NCI-H2171 (cell line): ENCODE measurements around the gene POGLUT2.
"Not testable (repeated sequence)": the region's sequence is repeated elsewhere in the genome, so short reads cannot be mapped to it uniquely, and the experiment has no call there.

Experiments used
- DNase-seq: peaks from one replicate; lab custom pipeline; 2025; lab: John Stamatoyannopoulos, UW

Gene POGLUT2

GRCh38 chr13:102805680-102806079 lies 6.9 kb upstream of the POGLUT2 start:
- no peak for DNase-seq

GRCh38 chr13:102800145-102801041 lies 1.6 kb upstream of the POGLUT2 start:
- peak; percentile 77 for DNase-seq

GRCh38 chr13:102799426-102800144 lies 809 bp upstream of the POGLUT2 start:
- DNase-seq = no peak

GRCh38 chr13:102793611-102794355 lies 5.0 kb downstream of the POGLUT2 start:
- DNase-seq = no peak

- no peak for DNase-seq
These were observed 6.4 kb downstream of the POGLUT2 start for GRCh38 chr13:102792396-102792795.

- no peak for DNase-seq
These were observed 10.1 kb downstream of the POGLUT2 start for GRCh38 chr13:102788683-102789082.

GRCh38 chr13:102784483-102784882 lies 14.3 kb downstream of the POGLUT2 start:
- no peak for DNase-seq

GRCh38 chr13:102781591-102781990 lies 17.2 kb downstream of the POGLUT2 start:
- DNase-seq = no peak

- DNase-seq = not testable (repeated sequence)
These were observed 18.1 kb downstream of the POGLUT2 start for GRCh38 chr13:102780656-102781055.

- DNase-seq = no peak
These were observed 19.2 kb downstream of the POGLUT2 start for GRCh38 chr13:102779436-102780159.

GRCh38 chr13:102777736-102778135 lies 21.0 kb downstream of the POGLUT2 start:
- DNase-seq = no peak

GRCh38 chr13:102776271-102776670 lies 22.5 kb downstream of the POGLUT2 start:
- DNase-seq = no peak

- DNase-seq = no peak
These were observed 23.9 kb downstream of the POGLUT2 start for GRCh38 chr13:102774591-102775520.

- DNase-seq = no peak
These were observed 24.6 kb downstream of the POGLUT2 start for GRCh38 chr13:102774214-102774568.

- DNase-seq = peak; percentile 76
These were observed 25.1 kb downstream of the POGLUT2 start, which contains the start of gene TEX30 for GRCh38 chr13:102773441-102774213. Gene TEX30 (minus strand): TSS chr13:102773786. CDS start chr13:102770026, 3,760 bp downstream.

GRCh38 chr13:102772042-102772425 lies 26.7 kb downstream of the POGLUT2 start:
- no peak for DNase-seq

GRCh38 chr13:102771298-102772041 lies 27.3 kb downstream of the POGLUT2 start:
- no peak for DNase-seq

- DNase-seq = no peak
These were observed 28.3 kb downstream of the POGLUT2 start for GRCh38 chr13:102770435-102770834.

- DNase-seq = no peak
These were observed 29.1 kb downstream of the POGLUT2 start for GRCh38 chr13:102769679-102770078.
